Lung (tissue), 12 donors: ENCODE measurements around the gene SPAG5. TPM values are rescaled to one million over a fixed set of nuclear protein-coding genes. Genes with fewer than 3 reads are reported as not detected.

ENCODE experiments used
- ATAC-seq: fragments of 200-7000 bp; cut with Tn5 transposase; one replicate; pipeline ENCODE4 v1.9.1; 2020; ENCODE audit warnings: moderate number of reproducible peaks; ENCODE audit not compliant: insufficient read depth, low FRiP score
- DNase-seq, 3 donors: peaks; one replicate each; pipeline ENCODE4 v3.0.0-alpha.2; 2013 to 2017
- H3K27ac ChIP-seq, 2 donors: one replicate each; pipeline ENCODE4 v1.5.1; 2013; ENCODE audit warnings: mild to moderate bottlenecking in 2 of 2, moderate library complexity in 2 of 2, control low read depth in 1 of 2, inconsistent platforms in 1 of 2, low read depth in 1 of 2, low read length in 1 of 2
- H3K27me3 ChIP-seq, 3 donors: one replicate each; pipeline ENCODE4 v1.5.1; 2013; ENCODE audit warnings: low read length in 2 of 3; ENCODE audit not compliant: control insufficient read depth in 3 of 3, insufficient read depth in 3 of 3
- H3K36me3 ChIP-seq, 4 donors: one replicate each; pipeline ENCODE4 v1.5.1; 2013; ENCODE audit warnings: low read length in 4 of 4, mild to moderate bottlenecking in 1 of 4, moderate library complexity in 1 of 4; ENCODE audit not compliant: control insufficient read depth in 4 of 4, insufficient read depth in 4 of 4
- H3K4me1 ChIP-seq, 5 donors: one replicate each; pipeline ENCODE4 v1.5.1; 2013; ENCODE audit warnings: low read length in 5 of 5, mild to moderate bottlenecking in 2 of 5, moderate library complexity in 1 of 5; ENCODE audit not compliant: control insufficient read depth in 5 of 5, insufficient read depth in 5 of 5
- H3K4me3 ChIP-seq: one replicate; pipeline ENCODE4 v1.5.1; 2013; ENCODE audit warnings: mild to moderate bottlenecking, control low read depth, moderate library complexity
- H3K9ac ChIP-seq, 2 donors: one replicate each; pipeline ENCODE4 v1.5.1; 2013; ENCODE audit warnings: low read length in 2 of 2, control low read depth in 1 of 2; ENCODE audit not compliant: insufficient read depth in 1 of 2
- H3K9me3 ChIP-seq, 4 donors: one replicate each; pipeline ENCODE4 v1.5.1; 2013; ENCODE audit warnings: low read length in 3 of 4, mild to moderate bottlenecking in 1 of 4, moderate library complexity in 1 of 4; ENCODE audit not compliant: control insufficient read depth in 4 of 4, insufficient read depth in 3 of 4
- CTCF ChIP-seq: IDR thresholded peaks from 2 replicates; pipeline ENCODE4 v1.5.1; 2012; ENCODE audit warnings: mild to moderate bottlenecking; ENCODE audit errors: control extremely low read depth, extremely low read depth
- WGBS, 2 donors: extraction: QIAGEN DNeasy Blood & Tissue Kit; methylation state at CpG; one replicate each; pipeline ENCODE4 v1.1.7; 2013; 5-methylcytosine and 5-hydroxymethylcytosine counted together
- polyA plus RNA-seq, 2 donors: library from polyadenylated mRNA; stranded (reverse); fragments of 200-250 nt; gene quantifications; one replicate each; pipeline ENCODE4 v1.2.1, GENCODE V29; 2013
- total RNA-seq, 2 donors: library from RNA; depleted of rRNA in 1 of 2; stranded (reverse); fragments of >200 nt in 1 of 2; gene quantifications; one replicate each; pipeline ENCODE4 v1.2.1, GENCODE V29; 2014 to 2021
- donor health status: control.
- donor health status: control.
- donor health status: Bipolar disorder and iron deficiency.
- donor health status: healthy.
- donor health status: DM: yes; HTN: yes; CAD: no.

Gene SPAG5
- total and polyA plus RNA-seq, 4 donors = 6.3 to 15.0 (median 10.2) TPM

- DNase-seq (no peak), ATAC-seq (no peak)
- Histone ChIP-seq H3K9me3 (no peaks in the 10 kb centered on the region), H3K4me3 (no peak overlapping the region), H3K36me3 (peaks cover 59 to 81% (median 63%) of the 10 kb centered on the region in 4 donors), H3K27me3 (no peaks in the 10 kb centered on the region), H3K4me1 (no peaks in the 10 kb centered on the region), H3K9ac (no peak overlapping the region), H3K27ac (no peak overlapping the region)
- WGBS, 2 donors = 88 to 93% methylated on average over 1 of the region's 1 CpG
- no peak for TF ChIP-seq CTCF
These were observed 36.7 kb upstream of the SPAG5 start for GRCh38 chr17:28635506-28635905.

- H3K4me3 ChIP-seq = no peak overlapping the region
- H3K27ac ChIP-seq = no peak overlapping the region
- no peaks in the 10 kb centered on the region for H3K27me3 ChIP-seq
- 76 to 86% methylated on average over 14 of the region's 14 CpGs for WGBS, 2 donors
- peaks cover 51 to 73% (median 55%) of the 10 kb centered on the region in 4 donors for H3K36me3 ChIP-seq
- H3K9ac ChIP-seq = no peak overlapping the region
- ATAC-seq (no peak), DNase-seq (no peak)
- H3K9me3 ChIP-seq = no peaks in the 10 kb centered on the region
- no peaks in the 10 kb centered on the region for H3K4me1 ChIP-seq
- no peak for TF ChIP-seq CTCF
These were observed 35.5 kb upstream of the SPAG5 start for GRCh38 chr17:28634206-28634865.

DNA sequence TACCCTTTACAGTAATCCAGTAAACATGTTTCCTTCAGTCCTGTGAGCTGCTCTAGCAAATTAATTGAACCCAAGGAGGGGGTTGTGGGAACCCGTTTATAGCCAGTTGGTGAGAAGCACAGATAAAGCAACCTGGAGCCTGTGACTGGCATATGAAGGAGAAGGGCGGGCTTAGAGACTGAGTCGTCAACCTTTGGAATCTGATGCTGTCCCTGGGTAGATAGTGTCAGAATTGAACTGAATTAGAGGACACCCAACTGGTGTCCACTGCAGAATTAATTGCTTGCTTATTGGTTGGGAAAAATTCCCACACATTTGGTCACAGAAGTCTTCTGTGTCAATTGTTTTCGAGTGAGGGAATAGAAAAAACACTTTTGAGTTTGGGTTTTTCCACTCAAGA, 28.0 kb upstream of the SPAG5 start:
- H3K4me3 ChIP-seq = no peak overlapping the region
- WGBS, 2 donors = 92% methylated on average over 4 of the region's 4 CpGs
- ATAC-seq = no peak

More for the DNA sequence above, 28.0 kb upstream of the SPAG5 start:
- no peaks in the 10 kb centered on the region for H3K27me3 ChIP-seq
- no peaks in the 10 kb centered on the region for H3K4me1 ChIP-seq
- no peak for TF ChIP-seq CTCF
- no peak overlapping the region for H3K27ac ChIP-seq
- no peak for DNase-seq
- no peak overlapping the region for H3K9ac ChIP-seq
- H3K9me3 ChIP-seq = no peaks in the 10 kb centered on the region
- peaks cover 20 to 44% (median 29%) of the 10 kb centered on the region in 4 donors for H3K36me3 ChIP-seq
